ENCODE data around the gene CEP55.

Gene CEP55

DNA sequence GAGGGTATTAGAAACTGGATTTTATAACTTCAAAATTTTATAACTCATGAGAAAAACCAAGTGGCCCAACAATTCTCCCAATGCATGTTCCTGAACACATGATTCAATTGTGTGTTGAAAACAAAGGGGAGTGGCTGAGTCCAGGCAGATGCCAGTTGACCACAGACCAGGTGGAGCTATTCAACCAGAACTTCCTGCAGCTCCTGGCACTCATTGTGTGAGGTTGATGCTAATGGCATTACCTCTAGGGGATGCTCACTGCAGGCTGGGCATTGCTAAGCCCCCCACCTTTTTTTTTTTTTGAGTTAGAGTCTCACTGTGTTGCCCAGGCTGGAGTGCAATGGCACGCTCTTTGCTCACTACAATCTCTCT lies 34.6 kb upstream of the CEP55 start:
- ChIA-PET POLR2A (ENCODE audit: low non-redundant PET) (interaction anchor here (0.6 to 0.7 kb wide), 2 partner anchors 14 to 1239 kb away, joined by 3 to 7 read pairs; no protein-coding TSS in a partner anchor), CTCF (interaction anchor here (0.9 to 1.4 kb wide), 4 partner anchors 13 to 85 kb away, joined by 3 to 6 read pairs (median 4); partner anchors contain the start of gene MYOF)
- H3K27ac ChIP-seq = peak overlapping the region; percentile 99
- peak; percentile 57 for DNase-seq (ENCODE audit: low spot score)
- TF ChIP-seq CTCF (conservative IDR thresholded peaks at IDR 0.05; ENCODE audit: low read depth) = no peak

DNA sequence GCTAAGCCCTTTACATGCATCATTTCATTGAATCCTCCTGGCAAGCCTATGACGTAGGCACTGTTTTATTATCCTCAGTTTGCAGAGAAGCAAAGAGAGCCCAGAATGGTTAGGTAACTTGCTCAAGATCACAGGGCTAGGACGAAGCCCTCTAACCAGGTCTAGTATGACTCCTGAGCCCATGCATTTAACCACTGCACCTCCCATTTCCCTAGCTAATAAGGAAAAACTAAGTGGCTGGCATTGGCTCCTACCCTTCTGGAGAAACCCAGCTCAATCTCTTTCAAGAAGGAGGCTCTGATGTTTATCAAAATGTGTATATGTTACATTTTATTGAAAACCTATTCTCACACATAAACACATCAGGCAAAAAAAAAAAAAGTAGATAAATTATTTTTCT lies 34.0 kb upstream of the CEP55 start:
- TF ChIP-seq CTCF (conservative IDR thresholded peaks at IDR 0.05; ENCODE audit: low read depth) = no peak
- H3K27ac ChIP-seq = peak overlapping the region; percentile 99
- no peak for DNase-seq (ENCODE audit: low spot score)
- ChIA-PET POLR2A (ENCODE audit: low non-redundant PET) (interaction anchor here (0.7 kb wide), 2 partner anchors 68 to 846 kb away, joined by 3 to 4 read pairs; no protein-coding TSS in a partner anchor), CTCF (interaction anchor here (0.7 to 1.4 kb wide), 6 partner anchors 9 to 85 kb away, joined by 3 to 7 read pairs (median 4); partner anchors contain the start of gene MYOF)

DNA sequence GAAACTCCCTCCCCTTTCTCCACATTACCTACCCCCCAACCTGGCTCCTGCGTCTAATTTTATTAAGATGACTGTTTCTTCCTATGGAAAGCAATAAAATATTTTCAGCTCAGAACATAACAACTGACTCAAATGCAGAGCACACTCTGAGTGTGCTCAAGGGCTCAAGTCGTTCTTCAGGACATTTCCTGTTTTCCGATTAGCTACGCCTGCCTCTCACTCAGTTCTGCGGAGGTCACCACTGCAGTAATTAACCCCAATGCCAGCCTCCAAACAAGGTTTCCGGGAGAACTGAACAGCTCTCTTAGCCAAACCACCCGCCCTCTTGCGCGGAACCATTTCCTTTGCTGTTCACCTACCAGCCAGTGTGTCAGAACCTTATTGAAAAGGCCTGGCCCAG lies 33.5 kb upstream of the CEP55 start:
- CTCF ChIA-PET = interaction anchor here (0.7 to 0.8 kb wide), 3 partner anchors 10 to 21 kb away, joined by 3 to 7 read pairs (median 4); partner anchors contain the start of gene MYOF
- POLR2A ChIA-PET (ENCODE audit: low non-redundant PET) = interaction anchor here (0.7 kb wide), 2 partner anchors 69 to 847 kb away, joined by 3 to 4 read pairs; no protein-coding TSS in a partner anchor
- H3K27ac ChIP-seq = peak overlapping the region; percentile 99
- peak; percentile 61 for DNase-seq (ENCODE audit: low spot score)
- no peak for TF ChIP-seq CTCF (conservative IDR thresholded peaks at IDR 0.05; ENCODE audit: low read depth)

DNA sequence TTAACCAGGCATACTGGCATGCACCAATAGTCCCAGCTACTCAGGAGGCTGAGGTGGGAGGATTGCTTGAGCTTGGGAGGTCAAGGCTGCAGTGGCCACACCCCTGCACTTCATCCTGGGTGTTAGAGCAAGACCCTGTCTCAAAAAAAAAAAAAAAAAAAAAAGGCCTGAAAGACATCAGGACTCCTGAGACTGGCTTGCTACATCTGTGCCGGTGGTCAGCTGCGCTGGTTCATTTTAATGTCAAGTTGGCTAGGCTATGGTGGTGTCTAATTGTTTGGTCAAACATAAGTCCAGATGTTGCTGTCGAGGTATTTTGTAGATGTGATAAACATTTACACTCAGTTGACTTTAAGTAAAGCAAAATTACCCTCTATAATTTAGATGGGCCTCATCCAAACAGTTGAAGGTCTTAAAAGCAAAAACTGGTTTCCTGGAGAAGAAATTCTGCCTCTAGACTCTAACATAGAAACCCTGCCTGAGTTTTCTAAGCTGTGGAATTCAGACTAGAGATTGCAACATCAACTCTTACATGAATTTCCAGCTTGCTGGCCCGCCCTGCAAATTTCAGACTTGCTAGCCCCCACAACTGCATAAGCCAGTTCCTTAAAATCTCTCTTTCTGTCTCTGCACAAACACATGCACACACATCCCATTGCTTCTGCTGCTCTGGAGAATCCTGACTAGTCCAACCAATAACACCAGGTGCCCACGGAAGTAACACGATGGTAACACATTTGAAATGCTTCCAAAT lies 32.5 kb upstream of the CEP55 start:
- POLR2A ChIA-PET (ENCODE audit: low non-redundant PET) = interaction anchor here (0.6 kb wide), 1 partner anchor 94 kb away, joined by 3 read pairs; no protein-coding TSS in a partner anchor
- no peak for DNase-seq (ENCODE audit: low spot score)
- peak overlapping the region; percentile 99 for H3K27ac ChIP-seq
- CTCF ChIA-PET = interaction anchor here (0.5 kb wide), 1 partner anchor 11 kb away, joined by 5 read pairs; no protein-coding TSS in a partner anchor
- no peak for TF ChIP-seq CTCF (conservative IDR thresholded peaks at IDR 0.05; ENCODE audit: low read depth)

DNA sequence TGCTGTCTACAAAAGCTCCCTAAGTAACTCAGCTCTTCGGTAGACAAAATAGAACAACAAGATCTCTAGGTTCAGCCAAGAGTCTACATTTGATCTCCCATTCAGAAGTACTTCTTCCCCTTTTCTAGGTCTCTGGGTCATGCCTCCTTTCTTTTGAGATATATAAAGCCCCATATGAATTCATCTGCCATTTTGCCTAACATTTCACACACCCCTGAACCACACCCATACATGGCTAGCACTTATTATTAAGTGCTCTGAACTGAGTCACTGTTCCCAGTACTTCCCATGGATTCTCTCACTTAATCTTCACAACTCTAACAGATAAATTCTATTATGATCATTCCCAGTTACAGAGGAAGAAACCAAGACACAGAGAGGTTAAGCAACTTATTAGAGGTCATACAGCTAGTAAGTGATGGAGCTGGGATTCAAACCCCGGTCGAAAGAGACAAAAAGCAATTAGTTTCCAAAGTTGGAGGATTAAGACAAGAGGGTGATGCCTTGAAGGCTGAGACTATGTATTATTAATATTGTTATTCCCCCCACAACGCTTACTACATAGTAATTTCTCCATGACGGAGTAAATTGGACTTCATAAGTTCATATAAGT lies 31.5 kb upstream of the CEP55 start:
- peak overlapping the region; percentile 99 for H3K27ac ChIP-seq
- ChIA-PET CTCF (interaction anchor here (0.6 kb wide), 2 partner anchors 32 to 1038 kb away, joined by 5 read pairs; no protein-coding TSS in a partner anchor), POLR2A (ENCODE audit: low non-redundant PET) (no interaction called here)
- TF ChIP-seq CTCF (conservative IDR thresholded peaks at IDR 0.05; ENCODE audit: low read depth) = no peak
- DNase-seq (ENCODE audit: low spot score) = no peak
